Nephron progenitor cell (in vitro differentiated cells): Measurements from ENCODE around the gene COX17.
A peak's percentile ranks its signal among the peaks of the same experiment; 100 is the strongest.

ENCODE experiments used
- DNase-seq: peaks from one replicate; pipeline ENCODE4 v3.0.0; 2021
- H3K27ac Mint-ChIP-seq: 2 replicates; pipeline ENCODE4 v1.8.0; 2021; ENCODE audit warnings: mild to moderate bottlenecking, moderate library complexity, mixed read lengths
- H3K27me3 Mint-ChIP-seq: 2 replicates; pipeline ENCODE4 v1.8.0; 2021; ENCODE audit warnings: mild to moderate bottlenecking, low read depth, mixed read lengths; ENCODE audit not compliant: poor library complexity
- H3K36me3 Mint-ChIP-seq: 2 replicates; pipeline ENCODE4 v1.8.0; 2021; ENCODE audit warnings: low read depth, mixed read lengths
- H3K4me1 Mint-ChIP-seq: 2 replicates; pipeline ENCODE4 v1.8.0; 2021; ENCODE audit warnings: mixed read lengths
- H3K4me3 Mint-ChIP-seq: 2 replicates; pipeline ENCODE4 v1.8.0; 2021; ENCODE audit warnings: mild to moderate bottlenecking, moderate library complexity, mixed read lengths
- H3K9me3 Mint-ChIP-seq: 2 replicates; pipeline ENCODE4 v1.8.0; 2021; ENCODE audit warnings: mild to moderate bottlenecking, moderate library complexity, mixed read lengths
- TF ChIP-seq, protein P1 (sequence below): fragments of 200-600 bp; sonication (generic); IDR thresholded peaks from 2 replicates; pipeline ENCODE4 v1.5.0; 2021; ENCODE audit warnings: antibody characterized with exemption

COX17 gene

GRCh38 chr3:119660474-119661440 is 16.4 kb downstream of the COX17 start, which contains the start of gene POPDC2:
Gene POPDC2, minus strand, starts transcription at chr3:119660589. Its CDS starts 166 bp downstream, at chr3:119660423.
- TF ChIP-seq, protein P1, sequence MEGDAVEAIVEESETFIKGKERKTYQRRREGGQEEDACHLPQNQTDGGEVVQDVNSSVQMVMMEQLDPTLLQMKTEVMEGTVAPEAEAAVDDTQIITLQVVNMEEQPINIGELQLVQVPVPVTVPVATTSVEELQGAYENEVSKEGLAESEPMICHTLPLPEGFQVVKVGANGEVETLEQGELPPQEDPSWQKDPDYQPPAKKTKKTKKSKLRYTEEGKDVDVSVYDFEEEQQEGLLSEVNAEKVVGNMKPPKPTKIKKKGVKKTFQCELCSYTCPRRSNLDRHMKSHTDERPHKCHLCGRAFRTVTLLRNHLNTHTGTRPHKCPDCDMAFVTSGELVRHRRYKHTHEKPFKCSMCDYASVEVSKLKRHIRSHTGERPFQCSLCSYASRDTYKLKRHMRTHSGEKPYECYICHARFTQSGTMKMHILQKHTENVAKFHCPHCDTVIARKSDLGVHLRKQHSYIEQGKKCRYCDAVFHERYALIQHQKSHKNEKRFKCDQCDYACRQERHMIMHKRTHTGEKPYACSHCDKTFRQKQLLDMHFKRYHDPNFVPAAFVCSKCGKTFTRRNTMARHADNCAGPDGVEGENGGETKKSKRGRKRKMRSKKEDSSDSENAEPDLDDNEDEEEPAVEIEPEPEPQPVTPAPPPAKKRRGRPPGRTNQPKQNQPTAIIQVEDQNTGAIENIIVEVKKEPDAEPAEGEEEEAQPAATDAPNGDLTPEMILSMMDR = no peak
- H3K9me3 Mint-ChIP-seq = no peaks in the 10 kb centered on the region
- H3K4me1 Mint-ChIP-seq = peaks cover 15% of the 10 kb centered on the region
- H3K27ac Mint-ChIP-seq = peak within 1 kb of the TSS; percentile 29
- no peak within 1 kb of the TSS for H3K4me3 Mint-ChIP-seq
- no peaks in the 10 kb centered on the region for H3K36me3 Mint-ChIP-seq
- H3K27me3 Mint-ChIP-seq = no peaks in the 10 kb centered on the region
- DNase-seq = no peak

- Mint-ChIP-seq H3K4me1 (peaks cover 15% of the 10 kb centered on the region), H3K4me3 (no peak overlapping the region), H3K36me3 (no peaks in the 10 kb centered on the region), H3K27me3 (no peaks in the 10 kb centered on the region), H3K27ac (no peak overlapping the region), H3K9me3 (no peaks in the 10 kb centered on the region)
- TF ChIP-seq, protein P1 = no peak
- no peak for DNase-seq
Measured at GRCh38 chr3:119659606-119660291, 17.5 kb downstream of the COX17 start.

DNA sequence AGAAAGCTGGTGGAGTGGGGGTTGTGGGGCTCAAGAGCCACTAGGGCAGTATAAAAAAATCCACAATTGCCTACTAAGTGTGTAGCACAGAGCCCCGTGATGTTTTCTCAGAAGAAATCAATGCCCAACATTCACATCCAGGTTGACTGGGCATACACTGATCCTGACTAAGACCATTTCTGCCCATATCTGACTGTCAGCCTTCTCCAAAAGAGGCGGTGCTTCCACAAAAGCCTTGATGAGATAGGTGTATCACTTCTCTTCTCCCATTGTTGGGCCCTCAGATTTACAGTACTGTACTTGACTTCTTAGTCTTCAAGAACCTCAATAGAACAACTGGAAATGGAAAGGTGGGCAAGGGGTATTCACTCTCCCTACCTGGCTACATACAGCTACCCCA is 18.2 kb downstream of the COX17 start:
- Mint-ChIP-seq H3K4me3 (no peak overlapping the region), H3K27me3 (no peaks in the 10 kb centered on the region), H3K27ac (no peak overlapping the region), H3K36me3 (no peaks in the 10 kb centered on the region), H3K4me1 (peaks cover 15% of the 10 kb centered on the region), H3K9me3 (no peaks in the 10 kb centered on the region)
- no peak for DNase-seq
- TF ChIP-seq, protein P1 = no peak

GRCh38 chr3:119657887-119658702 is 19.1 kb downstream of the COX17 start:
- DNase-seq = no peak
- Mint-ChIP-seq H3K27ac (no peak overlapping the region), H3K4me3 (no peak overlapping the region), H3K4me1 (peaks cover 12% of the 10 kb centered on the region), H3K27me3 (no peaks in the 10 kb centered on the region), H3K36me3 (no peaks in the 10 kb centered on the region), H3K9me3 (no peaks in the 10 kb centered on the region)
- TF ChIP-seq, protein P1 = no peak

DNA sequence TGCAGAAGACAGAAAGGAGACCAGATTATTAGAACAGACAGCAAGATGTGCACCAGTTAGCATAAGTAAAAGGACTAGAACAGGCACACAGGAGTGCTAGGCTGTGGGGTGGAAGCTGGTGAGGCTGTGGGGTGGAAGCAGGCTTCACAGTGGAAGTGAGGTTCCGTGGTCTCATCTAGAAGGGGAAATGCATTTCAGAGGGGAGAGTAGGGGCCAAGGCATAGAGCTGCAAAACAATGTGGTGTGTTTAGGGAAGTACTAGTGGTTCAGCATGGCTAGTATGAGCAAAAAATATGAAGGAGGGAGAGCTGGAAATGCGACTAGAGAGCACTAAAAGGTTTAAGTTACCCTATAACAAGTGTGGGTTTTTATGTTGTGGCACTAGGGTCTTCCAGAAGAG is 23.3 kb downstream of the COX17 start:
- Mint-ChIP-seq H3K4me3 (no peak overlapping the region), H3K4me1 (peaks cover 5% of the 10 kb centered on the region), H3K9me3 (no peaks in the 10 kb centered on the region), H3K36me3 (no peaks in the 10 kb centered on the region), H3K27me3 (peaks cover 3% of the 10 kb centered on the region), H3K27ac (no peak overlapping the region)
- TF ChIP-seq, protein P1 = no peak
- no peak for DNase-seq
